Endometrial microvascular endothelial cells (primary cell): ENCODE data around the gene UBXN11. TPM values are rescaled to one million over a fixed set of nuclear protein-coding genes. Genes with fewer than 3 reads are reported as not detected.

Source experiments
- in situ Hi-C: cut with HindIII; loops from 2 replicates; pipeline ENCODE4 v1.10.0; 2017; ENCODE audit warnings: low sequenced_read_pairs, low pct_unique_long_range_greater_than_20kb; ENCODE audit errors: inconsistent ontology term
- total RNA-seq: library from RNA; depleted of rRNA; stranded (reverse); fragments of >200 nt; gene quantifications from one replicate; pipeline ENCODE4 v1.2.3, GENCODE V29; 2015; ENCODE audit errors: inconsistent ontology term

UBXN11 gene
- total RNA-seq = 2.6 TPM

DNA sequence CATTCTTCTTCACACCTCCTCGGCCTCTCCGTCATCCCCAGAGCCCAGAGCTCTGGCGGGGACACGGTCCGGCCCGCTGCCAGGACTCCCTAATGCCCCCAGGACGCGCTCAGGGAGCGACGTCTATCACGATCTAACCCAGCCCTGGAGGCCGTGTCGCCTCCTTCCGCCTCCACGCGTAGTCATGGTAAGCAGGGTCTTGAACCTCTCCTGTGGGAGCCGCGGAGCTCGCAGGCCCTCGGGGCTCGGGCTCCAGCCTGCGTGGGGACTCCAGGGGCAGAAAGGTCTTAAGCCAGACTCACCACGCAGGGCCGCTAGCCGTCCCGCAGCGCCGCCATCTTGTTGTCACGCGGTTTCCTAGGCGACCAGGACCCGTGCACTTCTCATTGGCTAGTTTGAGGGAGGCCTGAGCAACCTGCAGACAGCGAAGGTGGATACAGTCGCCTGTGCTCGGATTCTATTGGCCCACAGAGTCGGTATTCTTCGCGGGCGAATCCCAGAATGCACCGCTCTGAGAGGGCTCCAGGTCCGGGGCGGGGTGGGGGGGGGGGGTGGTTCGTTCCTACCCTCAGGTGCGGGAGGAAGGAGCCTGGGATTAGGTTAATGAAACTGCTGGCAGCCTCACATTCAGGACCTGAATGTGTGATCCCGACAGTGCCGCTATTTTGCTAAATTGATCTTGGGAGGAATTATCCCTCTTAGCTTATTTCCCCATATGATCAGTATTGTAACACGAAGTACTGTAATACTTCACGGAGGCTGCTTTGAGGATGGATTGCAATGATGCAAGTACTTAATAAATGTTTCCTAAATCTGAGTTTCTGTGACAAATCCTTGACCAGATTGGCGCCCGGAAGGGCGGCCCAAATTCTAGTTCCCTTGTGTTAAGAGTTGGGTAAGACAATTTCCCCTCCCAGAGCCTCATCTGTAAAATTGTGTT, at the start of gene UBXN11:
UBXN11 (minus strand) TSS at position 347 of the 940 bp plus-strand sequence. CDS start 3,753 bp downstream, outside the sequence.
- in situ Hi-C loops = no loop called here

DNA sequence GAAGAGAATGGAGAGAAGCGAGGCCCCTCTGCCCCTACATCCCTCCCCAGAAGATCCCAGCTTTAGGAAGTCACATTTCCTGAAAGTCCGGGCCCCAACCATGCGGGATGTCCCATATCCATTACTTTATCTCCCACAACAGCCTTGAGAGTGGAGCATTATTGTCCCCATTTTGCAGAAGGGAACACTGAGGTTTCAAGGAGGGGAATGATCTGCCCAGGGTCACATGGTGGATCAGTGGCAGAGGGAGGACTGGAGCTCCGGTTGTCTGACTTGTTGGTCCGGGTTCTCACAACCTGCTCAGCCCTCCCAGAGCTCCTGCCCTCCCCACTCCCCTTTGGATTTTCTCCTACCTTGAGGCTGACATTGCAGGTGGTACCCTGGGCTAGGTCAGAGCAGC, 49.7 kb upstream of the UBXN11 start:
- in situ Hi-C loops = no loop called here

GRCh38 chr1:26354972-26355371, 48.5 kb upstream of the UBXN11 start:
- in situ Hi-C loops = no loop called here

DNA sequence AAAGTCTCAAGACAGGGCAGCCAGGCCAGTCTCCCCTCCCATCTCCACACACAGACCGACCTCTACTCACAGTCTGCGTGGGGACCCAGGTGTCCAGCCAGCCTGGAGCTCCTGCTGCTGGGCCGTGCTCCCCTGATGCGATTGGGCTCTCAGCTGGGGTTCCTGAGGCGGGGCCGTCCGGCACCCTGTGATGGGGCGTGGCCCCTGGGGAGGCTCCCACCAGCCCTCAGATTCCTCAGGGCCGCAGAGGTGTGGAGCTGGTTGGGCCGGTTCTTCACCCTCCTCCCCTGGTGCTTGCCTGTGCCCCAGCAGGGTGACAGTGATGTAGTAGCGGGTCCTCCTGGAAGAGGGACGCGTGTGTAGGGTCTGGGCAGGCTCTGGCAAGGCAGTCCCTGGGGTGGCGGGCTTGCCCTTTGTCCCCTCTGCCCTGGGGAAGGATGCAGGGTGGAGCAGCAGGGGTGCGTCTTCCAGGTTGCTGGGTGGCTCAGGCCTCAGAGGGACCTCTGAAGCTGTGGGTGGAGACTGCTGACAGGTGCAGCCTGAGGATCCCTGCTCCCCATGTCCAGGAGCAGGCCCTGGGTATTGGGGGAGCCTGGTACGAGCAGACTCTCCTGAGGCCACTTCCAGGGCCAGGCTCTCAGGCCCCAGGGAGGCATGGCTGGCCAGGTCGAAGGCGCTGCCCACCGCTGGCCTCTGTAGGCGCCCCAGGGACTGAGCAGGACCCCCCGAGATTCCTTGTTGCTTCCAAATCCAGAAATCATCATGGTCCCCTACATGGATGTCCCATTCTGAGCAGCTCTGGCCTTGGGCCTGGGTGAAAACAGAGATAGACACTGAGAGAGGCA, 47.8 kb upstream of the UBXN11 start, which contains the start of gene CRYBG2:
CRYBG2 (minus strand) TSS at position 155 of the 845 bp plus-strand sequence. CDS start 7,473 bp downstream, outside the sequence.
- in situ Hi-C loops = no loop called here

DNA sequence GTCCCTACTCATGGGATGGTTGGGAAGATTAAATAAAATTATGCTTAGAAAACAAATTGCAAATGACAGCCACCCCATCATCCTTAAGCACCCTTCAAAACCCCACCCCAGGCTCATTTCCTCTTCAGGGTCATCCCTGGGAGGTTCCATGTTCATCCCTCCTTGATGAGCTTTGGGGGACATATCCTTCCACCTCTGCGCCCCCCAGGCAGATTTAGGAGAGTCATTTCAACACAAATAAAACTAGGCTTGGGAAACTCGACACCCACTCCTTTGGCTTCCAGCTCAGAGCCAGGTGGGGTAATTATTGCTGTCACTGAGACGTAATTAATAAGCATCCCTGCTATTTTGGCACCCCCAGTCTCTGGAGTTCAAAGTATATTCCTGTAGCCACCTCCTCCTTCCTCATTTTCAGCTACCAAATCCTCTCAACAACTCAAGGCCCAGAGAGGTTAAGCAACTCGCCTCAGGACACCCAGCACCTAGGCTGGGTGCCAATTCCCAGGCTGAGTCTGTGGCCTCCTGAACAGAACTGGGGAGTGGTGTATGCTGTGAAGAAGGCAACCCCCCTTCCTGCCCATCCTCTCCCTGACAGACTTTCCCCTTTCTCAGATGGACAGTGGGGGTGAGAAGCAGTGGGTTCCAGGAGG, 46.9 kb upstream of the UBXN11 start:
- in situ Hi-C loops = no loop called here

GRCh38 chr1:26352338-26352679, 45.9 kb upstream of the UBXN11 start:
- in situ Hi-C loops = no loop called here

- in situ Hi-C loops = no loop called here
Observed at GRCh38 chr1:26351590-26352337, 45.3 kb upstream of the UBXN11 start.

DNA sequence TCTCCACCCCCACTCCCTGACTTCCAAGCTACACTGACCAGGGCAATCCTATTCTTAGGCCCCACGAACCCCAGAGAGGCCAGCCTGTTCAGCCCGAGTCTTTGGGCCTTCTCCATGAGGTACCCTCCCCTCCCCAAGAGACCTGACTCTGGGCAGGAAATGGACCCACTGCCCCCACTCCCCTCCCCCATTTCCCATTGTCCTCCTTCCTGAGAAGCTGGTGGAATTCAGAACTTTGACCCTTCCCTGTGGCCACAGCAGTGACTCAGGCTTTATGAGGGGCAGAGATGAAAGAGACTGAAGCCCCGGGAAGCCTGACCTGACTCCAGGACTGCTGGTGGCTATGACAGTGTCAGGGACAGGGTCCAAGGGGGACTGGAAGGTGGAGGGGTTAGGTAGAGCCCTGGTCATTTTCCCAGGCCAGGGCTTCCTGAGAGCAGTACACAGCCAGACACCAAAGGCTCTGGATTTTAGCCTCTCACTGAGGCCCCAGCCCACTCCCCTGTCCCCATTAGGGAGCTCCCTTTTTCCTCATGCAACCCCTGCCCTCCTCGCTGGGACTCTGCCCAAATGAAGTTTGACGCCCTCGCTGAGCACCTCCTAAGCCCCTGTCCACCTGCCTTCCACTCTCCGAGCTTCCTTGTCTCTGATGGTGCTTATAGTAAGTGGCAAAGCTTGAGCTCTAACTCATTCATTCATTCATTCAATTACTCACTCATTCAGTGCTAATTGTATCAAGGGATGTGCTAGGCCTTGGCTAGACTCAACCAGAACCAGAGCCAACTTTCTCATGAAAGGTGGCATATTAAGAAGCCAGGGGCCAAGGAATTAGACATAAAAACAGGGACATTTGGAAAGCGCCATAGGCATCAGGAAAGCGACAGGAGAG, 44.5 kb upstream of the UBXN11 start:
- in situ Hi-C loops = no loop called here

DNA sequence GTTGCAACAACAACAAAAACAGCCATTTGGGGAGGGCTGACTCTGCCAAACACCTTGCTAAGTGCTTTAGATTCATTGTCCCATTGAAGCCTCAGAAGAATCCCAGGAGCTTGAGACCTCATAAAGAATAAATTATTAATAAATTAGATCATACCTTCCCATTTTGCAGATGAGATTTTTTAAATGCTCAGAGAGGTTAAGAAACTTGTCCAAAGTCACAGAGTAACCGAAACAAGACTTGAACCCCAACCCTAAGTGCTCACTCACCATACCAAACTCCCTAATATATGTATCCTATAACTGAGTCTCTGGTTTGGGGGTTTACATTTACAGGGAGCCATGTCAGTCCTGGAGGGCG, 43.9 kb upstream of the UBXN11 start:
- in situ Hi-C loops = no loop called here

GRCh38 chr1:26349877-26350244, 43.4 kb upstream of the UBXN11 start:
- in situ Hi-C loops = no loop called here

- in situ Hi-C loops = no loop called here
Observed at GRCh38 chr1:26349188-26349876, 42.9 kb upstream of the UBXN11 start.

DNA sequence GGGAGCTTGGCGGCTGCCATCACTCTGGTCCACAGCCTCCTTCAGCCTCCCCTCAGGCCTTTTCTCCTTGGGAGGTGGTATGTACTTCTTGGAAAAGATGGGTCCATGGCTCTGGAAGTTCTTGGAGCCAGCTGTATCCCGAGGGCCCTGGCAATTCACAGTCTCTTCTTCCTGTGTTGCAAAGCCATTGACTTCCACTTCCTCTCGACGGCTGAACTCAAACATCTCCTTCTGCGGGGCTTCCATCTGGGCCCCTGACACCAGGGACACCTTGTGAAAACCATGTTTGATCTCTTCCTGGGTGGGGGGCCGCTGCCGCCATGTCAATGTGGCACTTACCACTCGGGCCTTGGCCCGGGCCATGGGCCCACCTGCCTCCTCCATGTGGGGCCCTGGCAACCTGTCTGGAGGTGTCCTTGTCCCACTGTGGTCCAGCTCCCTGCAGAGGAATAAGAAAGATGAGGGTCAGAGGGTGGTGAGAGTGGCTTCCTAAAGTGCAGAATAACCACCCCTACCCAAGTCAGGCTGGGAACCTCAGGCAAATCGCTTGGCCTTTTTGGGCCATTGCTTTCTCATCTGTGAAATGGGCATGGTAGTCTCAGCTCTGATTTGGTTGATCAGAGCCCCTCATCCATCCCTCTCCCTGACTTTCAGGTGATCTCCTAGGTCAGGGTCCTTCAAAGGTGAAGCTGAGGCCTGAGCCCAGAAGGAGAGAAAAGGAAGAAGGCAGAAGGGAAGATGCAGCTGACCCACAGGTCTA, 40.0 kb upstream of the UBXN11 start:
- in situ Hi-C loops = no loop called here

- in situ Hi-C loops = no loop called here
Observed at GRCh38 chr1:26345718-26346117, 39.3 kb upstream of the UBXN11 start.

DNA sequence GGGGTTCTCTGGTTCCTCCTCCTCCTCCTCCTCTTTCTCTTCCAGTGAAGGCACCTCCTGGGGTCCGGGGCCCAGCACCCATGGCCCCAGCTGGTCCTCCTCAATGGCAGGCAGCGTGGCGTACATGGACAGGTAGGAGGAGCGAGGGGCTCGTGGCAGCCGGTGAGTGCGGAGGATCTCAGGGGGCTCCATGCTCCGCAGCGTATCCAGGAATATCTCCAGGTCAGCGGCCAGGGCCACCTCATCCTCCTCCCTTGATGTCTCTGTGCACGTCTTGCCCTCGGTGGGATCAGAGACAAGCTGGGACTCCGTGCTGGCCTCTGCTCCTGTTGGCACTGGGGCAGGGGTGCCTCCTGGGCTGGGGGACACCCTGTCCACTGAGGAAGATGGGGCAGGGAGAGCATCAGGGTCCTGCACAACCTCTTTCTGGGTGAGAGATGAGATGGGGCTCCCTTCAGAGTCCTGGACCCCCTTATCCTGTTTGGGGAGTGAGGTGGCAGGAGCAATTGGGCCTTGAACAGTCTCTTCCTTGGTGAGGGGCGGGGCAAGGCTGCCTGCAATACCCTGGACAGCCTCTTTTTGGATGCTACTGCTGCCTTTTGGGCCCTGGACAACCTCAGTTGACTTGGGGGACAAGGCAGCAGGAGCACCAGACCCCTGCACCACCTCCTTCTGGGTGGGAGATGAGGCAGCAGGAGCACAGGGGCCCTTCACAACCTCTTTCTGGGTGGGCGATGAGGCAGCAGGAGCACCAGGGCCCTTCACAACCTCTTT, 37.9 kb upstream of the UBXN11 start:
- in situ Hi-C loops = no loop called here

GRCh38 chr1:26340047-26340481, 33.6 kb upstream of the UBXN11 start:
- in situ Hi-C loops = no loop called here

GRCh38 chr1:26338670-26339069, 32.2 kb upstream of the UBXN11 start:
- in situ Hi-C loops = no loop called here
